GM21619 (cell line): Measurements from ENCODE around the gene SEMA3G.

Experiments
- ATAC-seq: cut with Tn5 transposase; IDR thresholded peaks from one replicate; pipeline ENCODE4 v1.9.1; 2021; ENCODE audit not compliant: unreplicated experiment

The SEMA3G gene

DNA sequence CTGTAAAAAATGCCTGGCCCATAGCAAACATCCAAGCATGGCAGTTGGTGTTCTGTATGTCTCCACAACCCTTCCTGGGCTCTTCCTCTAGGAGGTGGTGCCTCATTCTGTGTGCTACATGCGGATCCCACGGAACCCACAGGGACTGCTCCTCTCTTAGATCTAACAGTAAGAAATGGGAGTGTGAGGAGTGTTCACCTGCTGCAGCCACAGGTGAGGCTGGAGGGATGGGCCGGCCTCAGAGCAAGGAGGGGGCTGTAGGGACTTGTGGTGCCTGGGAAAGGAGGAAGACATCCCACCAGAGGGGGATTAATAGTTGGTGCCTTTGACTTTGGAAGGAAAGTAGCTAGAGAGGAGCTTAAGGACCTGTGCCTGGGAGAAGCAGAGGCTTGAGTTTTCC, 22.2 kb downstream of the SEMA3G start:
- no peak for ATAC-seq

DNA sequence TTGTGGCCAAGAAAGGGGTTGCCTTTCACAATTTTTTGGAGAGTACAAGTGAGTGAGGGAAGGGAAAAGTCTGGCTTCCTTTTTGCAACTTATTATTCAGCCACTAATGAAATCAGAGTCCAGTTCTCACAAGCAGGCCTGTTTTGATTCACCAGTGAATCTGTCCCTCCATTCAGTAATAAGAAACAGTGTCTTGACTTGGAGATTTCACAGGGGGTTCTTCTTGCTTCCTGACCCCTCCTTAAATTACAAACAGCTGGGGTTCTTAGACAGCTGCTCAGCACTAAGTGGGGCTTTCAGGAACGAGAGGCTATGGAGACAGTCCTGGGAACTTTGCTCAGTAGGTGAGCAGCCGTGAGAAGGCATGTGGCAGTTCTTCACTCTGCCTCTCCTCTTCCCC, 24.5 kb downstream of the SEMA3G start:
- ATAC-seq, result no peak

DNA sequence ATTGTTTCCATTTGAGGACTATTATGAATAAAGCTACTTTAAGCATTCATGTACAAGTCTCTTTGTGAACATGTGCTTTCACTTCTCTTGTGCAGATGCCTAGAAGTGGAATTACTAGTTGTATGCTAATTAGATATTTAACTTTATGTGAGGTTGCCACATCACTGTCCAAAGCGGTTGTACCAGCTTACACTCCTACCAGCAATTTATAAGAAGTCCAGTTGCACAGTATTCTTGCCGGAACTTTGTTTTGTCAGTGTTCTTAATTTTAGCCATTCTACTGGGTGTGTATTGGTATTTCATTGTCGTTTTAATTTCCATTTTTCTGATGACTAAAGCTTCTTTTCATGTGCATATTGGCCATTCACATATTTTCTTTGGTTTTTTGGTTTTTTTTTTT, 29.1 kb downstream of the SEMA3G start:
- no peak for ATAC-seq

DNA sequence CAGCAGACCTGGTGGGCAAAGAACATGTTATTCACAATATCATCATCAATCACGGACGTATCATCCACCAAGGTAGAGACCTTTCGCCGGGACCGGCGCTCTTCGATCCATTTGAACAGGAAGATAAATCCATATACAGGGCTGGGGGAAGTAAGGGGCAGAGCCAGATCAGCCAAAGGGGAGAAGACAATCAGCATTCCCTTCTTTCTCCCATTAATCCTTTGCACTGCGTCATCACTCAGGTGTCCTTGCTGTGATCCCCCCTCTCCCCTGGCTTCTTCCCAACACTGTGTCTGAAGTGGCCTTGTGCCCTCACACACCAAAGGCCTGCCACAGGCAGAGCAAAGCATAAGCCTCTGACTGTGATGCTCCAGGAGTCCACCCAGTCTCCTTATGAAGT, 36.4 kb downstream of the SEMA3G start:
- no peak for ATAC-seq

DNA sequence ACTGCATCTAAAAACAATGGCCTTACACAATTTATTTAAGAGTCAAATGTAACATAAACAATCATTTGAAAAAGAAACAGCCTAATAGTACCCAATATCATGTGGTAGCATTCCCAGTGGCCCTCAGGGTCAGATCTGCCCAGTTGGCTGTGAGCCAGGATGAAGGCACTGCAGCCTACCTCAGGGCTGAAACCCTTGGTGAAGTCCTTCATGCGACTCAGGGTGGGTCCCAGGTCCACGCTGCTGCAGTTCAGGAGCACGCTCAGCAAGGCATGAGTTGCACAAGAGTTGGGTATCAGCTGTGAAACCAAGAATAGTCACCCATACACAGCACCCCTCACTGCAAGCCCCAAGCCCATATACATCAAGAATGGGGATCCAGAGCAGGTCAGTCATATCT, 37.1 kb downstream of the SEMA3G start:
- ATAC-seq, result no peak

DNA sequence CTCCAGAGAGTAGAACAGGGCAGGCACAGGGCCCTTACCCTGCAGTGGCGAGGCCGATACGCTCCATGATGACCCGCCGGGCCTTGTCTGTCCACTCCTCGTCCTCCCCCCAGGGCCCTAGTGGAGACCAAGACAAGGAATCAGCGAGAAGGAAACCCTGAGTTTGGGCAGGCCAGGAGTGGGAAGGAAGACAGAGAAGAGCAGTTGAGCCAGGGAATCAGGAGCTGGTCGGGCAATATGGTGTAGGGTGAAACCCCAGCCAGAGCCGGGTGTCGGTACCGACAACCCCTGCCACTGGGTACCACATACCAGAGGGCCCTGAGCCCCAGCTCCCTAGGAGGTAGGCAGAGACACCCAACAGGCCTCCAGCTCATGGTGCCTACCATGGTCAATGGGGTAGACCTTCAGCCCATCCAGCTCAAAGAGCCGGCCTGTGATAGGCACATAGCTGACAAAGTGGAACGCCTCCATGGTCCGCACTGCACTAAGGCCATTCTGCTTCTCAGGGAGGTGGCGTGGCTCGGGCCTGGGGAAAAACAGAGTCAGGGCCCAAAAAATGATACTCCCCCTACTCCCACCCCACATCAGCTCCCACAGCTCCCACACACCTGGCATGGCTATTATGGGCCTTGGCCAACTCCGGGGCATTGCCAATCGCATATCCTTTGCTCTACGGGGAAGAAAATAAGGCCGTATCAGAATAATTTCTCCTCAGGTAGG, 38.0 kb downstream of the SEMA3G start:
- ATAC-seq, result no peak

DNA sequence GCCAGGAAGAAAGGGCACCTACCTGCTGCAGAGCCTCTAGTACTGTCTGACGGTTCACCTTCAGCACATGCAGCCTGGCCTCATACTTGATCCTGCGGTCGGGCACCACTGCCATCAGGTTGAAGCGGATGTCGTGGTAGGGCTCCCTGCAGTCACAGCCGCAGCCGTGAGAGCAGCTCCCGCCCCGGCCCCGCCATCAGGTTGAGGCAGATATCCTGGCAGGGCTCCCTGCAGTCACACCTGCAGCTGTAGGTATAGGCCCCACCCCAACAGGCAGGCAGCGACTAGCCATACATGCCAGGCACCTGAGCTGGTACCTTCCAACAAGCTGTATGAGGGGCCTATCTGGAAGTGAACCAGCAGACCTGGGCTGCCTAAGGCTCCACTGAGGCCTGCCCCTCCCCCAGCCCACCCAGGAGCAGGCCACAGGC, 38.7 kb downstream of the SEMA3G start:
- no peak for ATAC-seq

DNA sequence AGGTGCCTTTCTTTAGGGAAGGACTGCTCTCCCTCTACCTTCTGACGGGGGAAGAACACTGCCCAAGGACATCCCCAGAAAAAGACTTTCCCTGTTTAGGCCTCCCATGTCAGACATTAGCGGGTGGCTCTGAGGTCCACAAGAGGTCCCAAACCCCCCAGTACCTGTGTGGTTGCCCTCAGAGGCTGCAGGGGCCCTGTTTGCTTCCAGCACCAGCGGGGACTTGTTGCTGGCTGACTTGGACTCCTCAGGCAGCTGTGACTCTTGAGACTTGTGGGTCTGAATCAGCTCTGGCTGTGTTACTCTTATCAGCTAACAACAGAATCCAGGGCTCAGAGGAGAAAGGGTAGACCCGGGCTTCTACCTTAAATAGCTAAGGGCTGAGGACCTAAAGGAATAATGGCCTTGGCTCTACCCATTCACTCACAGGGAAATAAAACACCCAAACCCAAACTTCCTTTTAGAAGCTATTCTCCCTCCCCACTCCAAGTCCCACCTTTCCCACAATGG, 39.2 kb downstream of the SEMA3G start:
- ATAC-seq, result no peak

DNA sequence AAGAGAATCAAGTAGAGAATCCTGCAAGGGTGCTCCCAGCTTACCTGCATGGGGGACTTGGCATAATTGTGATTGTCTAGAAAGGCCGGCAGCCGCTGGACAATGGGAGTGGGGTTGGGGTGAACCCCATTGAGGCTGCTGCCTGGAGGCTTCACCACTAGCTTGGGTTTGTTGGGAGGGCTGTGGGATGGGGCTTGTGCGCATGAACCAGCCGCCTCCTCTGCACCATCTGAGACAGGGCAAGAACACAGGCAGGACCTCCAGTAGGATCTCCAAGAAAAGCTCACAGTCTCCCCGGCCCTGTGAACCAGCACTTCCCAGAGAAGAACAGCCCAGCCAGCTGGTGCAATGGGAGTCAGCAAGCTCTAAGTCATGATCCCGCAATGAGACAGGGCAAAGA, 39.8 kb downstream of the SEMA3G start:
- no peak for ATAC-seq

DNA sequence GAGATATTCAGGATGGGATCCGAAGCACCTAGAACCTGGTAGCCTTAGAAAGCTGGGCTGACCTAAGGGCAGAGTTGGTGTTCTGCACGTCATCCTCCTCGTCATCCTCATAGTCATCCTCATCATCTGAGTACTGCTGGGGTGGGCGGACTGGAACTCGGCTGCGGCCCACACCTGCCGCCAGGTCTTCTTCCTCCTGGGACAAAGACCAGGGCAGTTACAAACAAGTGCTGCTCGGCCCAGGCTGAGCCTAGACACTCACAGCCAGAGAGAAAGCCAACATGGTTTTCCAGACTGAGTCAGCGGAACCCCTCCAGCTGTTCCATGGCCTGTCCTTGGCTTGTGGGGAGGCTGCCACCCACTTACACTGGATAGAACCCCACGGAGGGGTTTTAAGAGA, 40.5 kb downstream of the SEMA3G start:
- no peak for ATAC-seq

DNA sequence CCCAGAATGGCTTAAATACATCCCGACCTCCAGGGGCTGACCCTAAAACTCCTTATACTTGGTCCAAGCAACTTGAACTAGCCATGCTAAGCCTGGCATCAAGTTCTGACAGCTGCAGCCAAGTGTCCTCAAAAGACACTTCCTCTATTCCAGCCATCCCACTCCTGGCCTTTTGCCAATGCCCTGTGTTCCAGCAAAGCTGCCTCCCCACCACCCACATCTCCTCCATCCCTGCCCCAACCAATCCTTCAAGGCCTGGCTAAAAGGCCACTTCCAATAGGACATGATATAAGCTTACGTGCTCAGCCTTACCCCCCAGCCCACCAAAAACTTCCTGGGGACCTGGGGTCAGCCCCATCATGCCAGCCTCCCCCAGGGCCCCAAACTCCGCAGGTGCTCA, 40.9 kb downstream of the SEMA3G start:
- no peak for ATAC-seq

DNA sequence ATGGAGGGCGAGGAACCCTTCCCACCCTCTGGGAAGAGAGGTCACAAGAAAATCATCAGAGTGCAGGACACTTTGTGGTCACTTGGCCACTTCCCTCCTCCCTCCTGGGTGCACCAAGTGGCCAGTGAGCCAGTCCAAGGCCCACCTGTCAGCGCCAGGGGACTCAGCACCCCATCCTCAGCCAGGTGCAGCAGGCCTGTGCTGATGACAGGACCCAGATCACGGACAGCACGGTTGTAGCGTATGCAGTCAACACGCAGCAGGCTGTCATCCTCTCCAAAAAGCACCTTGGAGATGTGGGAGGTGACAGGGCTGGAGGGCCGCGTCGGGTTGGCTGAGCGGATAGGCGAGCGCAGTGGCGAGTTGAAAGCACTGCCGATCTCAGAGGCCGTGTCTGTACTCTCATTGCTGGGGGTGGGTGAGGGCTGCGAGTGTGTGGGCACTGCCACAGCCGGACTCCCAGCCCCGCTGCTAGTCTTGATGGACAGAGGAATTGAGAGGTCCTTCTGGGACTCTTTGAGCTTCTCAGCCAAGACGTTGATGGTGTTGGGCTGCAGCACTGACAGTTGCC, 41.5 kb downstream of the SEMA3G start:
- ATAC-seq, result no peak

DNA sequence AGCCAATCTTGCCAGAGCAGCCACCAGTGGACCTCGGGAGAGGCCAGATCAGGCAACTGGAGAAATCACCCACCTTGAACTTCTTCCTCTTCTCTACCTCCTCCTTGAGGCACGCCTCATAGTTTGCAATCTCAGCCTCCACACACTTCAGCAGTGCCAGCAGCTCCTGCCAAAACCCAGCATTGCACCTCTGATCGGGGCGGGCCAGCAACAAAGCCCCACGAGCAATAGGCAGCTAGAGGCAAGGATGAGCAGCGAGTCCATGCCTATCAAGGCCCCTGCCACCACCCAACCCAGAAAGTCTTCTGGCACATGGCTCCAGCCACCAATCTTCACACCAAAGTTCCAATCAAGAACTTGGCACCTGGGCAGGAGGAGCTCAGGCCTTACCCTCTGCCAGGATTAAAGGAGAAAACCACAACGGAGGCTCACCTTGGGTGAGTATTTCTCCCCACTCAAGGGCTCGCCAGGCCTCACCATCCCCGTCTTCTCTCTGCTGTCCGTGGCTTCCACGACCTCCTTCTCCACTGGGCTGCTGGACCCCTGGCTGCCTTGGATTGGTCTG, 42.1 kb downstream of the SEMA3G start:
- ATAC-seq, result no peak

DNA sequence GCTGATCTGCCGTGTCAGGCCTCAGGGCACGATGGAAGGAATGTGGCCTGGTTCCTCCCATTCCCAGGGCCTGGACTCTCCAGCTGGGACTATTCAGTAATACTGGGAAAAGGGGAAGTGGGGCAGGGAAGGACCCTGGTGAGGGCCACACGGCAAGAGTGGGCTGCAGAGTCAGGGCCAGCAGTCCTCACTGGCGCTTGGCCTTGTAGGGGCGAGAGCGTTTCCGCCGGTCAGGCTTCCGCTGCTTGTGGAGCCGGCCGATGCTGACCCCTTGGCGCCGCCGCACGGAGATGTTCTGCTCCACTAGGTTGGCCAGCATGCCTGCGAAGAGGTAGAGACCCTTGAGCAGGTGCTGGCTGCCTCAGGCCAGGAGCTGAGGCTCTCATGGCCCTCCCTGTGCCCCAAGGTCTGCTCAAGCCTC, 42.8 kb downstream of the SEMA3G start:
- ATAC-seq, result no peak

DNA sequence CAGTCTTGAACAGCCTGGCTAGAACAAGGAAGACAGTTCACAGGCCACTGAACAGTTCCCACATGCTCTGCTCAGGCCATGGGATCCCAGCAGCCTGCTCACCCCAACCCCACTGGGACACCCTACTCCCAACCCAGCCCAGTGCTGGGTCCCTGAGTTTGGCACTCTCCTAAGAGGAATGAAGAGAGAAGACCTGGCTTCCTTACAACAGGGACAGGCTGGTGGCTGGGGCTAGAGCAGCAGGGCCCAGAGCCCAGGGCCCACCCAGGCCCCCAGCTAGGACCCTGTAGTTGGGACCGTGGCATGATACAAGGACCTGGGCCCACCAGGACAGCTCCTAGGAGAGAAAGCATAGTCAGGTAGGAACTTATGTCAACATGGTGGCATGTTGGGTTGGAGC, 43.4 kb downstream of the SEMA3G start:
- no peak for ATAC-seq

DNA sequence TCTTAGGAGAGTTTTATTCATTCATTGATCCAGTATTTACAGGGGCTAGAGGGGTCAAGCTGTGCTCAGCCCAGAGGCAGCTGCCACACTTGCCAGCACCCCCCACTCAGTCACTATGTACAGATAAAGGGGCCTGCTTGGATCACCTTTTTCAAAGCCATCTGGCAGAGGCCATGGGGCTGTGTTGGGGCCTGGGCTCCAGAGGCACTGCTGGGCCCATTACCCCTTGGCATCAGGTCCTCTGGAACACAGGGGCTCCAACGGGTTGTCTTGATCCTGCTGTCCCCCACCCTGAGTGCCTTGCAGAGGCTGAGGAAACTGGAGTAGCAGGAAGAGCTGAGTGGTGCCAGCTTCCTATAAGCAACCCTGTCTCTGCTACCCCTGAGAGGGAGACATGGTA, 43.9 kb downstream of the SEMA3G start:
- ATAC-seq, result no peak

DNA sequence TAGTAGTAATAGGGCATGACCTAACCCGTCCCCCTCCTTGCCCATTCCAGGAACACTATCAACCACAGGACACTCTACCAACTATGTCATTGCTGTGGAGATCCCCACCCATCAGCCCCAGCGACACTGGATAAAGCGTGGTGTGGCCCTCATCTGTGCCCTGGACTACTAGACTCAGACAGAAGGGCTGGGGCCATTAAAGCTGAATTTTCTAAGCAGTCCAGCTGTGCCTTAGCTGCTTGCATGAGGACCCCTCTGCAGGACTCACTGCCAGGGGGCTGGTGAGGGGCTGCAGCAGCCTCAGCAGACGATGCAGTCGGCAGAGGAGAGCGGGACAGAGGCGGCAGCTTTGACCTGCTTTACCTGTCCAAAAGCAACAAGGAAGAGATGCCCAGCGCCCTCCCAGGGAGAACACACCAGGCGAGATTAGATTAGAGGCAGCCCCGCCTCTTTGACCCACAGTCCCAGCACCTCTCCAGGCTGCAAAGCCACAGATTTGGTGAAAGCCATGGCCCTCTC, 44.6 kb downstream of the SEMA3G start:
- ATAC-seq, result no peak

DNA sequence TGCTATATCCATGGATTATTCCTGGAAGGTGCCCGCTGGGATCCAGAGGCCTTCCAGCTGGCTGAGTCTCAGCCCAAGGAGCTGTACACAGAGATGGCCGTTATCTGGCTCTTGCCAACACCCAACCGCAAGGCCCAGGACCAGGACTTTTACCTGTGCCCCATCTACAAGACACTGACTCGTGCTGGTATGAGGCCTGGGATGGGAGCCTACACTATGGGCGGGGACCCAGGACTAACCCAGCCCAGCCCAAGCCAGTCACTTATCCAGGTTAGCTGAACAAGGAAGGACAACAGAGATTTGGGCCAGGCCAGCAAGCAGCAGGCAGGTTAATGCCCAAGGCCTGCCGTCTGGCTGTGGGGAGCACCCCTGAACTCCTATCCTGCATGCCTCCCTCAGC, 45.3 kb downstream of the SEMA3G start:
- ATAC-seq, result no peak

DNA sequence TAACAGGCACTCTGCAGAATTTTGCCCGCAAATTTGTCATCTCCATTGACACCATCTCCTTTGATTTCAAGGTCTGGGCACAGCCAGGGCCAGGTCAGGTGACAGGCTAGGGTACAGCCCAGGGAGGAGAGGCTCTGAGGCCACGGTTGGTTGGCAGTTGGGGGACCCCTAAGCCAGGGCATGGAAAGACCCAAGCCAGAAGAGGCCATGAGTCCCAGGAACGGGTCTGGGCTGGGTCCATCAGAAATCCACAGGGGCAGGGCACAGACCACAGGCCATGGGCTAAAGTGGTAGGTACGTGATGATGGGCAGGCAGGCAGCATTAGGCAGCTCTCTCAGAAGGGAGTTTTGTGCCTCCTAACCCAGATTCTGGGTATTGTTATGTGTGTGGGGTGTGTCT, 45.8 kb downstream of the SEMA3G start:
- no peak for ATAC-seq

DNA sequence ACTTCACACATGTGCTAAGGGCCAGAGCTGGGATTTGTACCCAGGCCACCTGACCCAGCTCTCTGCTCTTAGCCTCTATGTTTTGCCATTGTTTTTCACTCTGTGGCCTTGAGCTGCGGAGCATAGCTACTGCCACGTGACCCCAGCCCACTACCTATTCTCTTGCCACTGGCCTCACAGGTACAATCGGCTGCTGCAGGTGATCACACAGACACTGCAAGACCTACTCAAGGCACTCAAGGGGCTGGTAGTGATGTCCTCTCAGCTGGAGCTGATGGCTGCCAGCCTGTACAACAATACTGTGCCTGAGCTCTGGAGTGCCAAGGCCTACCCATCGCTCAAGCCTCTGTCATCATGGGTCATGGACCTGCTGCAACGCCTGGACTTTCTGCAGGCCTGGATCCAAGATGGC, 46.2 kb downstream of the SEMA3G start:
- no peak for ATAC-seq

DNA sequence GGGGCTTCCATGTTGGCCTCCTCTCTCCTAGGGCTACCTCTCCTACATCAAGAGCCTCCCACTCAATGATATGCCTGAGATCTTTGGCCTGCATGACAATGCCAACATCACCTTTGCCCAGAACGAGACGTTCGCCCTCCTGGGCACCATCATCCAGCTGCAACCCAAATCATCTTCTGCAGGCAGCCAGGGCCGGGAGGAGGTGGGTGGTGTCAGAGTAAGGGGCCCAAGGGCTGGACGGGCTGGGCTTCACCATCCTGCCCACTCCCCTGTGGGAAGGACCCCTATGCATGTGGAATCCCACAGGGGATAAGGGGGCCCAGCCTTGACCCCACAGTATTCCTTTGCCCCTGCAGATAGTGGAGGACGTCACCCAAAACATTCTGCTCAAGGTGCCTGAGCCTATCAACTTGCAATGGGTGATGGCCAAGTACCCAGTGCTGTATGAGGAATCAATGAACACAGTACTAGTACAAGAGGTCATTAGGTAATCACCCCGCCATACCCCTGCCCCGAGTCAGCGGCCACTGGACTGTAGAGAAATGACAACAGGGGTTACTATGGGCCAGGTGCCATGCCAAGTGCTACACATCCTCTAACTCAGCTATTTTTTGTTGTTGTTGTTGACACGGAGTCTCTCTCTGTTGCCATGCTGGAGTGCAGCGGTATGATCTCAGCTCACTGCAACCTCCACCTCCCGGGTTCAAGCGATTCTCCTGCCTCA, 47.1 kb downstream of the SEMA3G start:
- no peak for ATAC-seq
